Neuronal stem cell (in vitro differentiated cells): ENCODE data around the gene CTNNBL1.

Experiments
- DNase-seq: peaks from one replicate; pipeline ENCODE4 v3.0.0-alpha.2; 2013; ENCODE audit warnings: low spot score
- H2AFZ ChIP-seq: one replicate; pipeline ENCODE4 v1.6.1; 2013; ENCODE audit warnings: mild to moderate bottlenecking, low read length, inconsistent platforms
- H2AK5ac ChIP-seq: 2 replicates; pipeline ENCODE4 v1.6.1; 2013; ENCODE audit warnings: low read depth, mild to moderate bottlenecking, inconsistent platforms, low read length, moderate library complexity, mixed read lengths
- H2BK120ac ChIP-seq: 2 replicates; pipeline ENCODE4 v1.6.1; 2013; ENCODE audit warnings: low read depth, mild to moderate bottlenecking, inconsistent platforms, low read length, moderate library complexity, mixed read lengths
- H2BK12ac ChIP-seq: one replicate; pipeline ENCODE4 v1.6.1; 2013; ENCODE audit warnings: low read length, inconsistent platforms
- H2BK15ac ChIP-seq: 2 replicates; pipeline ENCODE4 v1.6.1; 2013; ENCODE audit warnings: mild to moderate bottlenecking, low read length, inconsistent platforms, mixed read lengths
- H2BK5ac ChIP-seq: one replicate; pipeline ENCODE4 v1.6.1; 2013; ENCODE audit warnings: inconsistent platforms, mild to moderate bottlenecking, low read length, moderate library complexity
- H3K14ac ChIP-seq: one replicate; pipeline ENCODE4 v1.6.1; 2013; ENCODE audit warnings: low read length, inconsistent platforms
- H3K18ac ChIP-seq: 2 replicates; pipeline ENCODE4 v1.6.1; 2013; ENCODE audit warnings: low read length, inconsistent platforms
- H3K23ac ChIP-seq: 2 replicates; pipeline ENCODE4 v1.6.1; 2013; ENCODE audit warnings: low read depth, mild to moderate bottlenecking, mixed read lengths, low read length, inconsistent platforms; ENCODE audit not compliant: poor library complexity
- H3K27ac ChIP-seq: replicated peaks from 3 replicates; pipeline ENCODE4 v1.5.1; 2013; ENCODE audit warnings: low read length, inconsistent platforms
- H3K27me3 ChIP-seq, 3 experiments: 2 replicates each; pipeline ENCODE4 v1.6.1; 2013; ENCODE audit warnings: low read length in 3 of 3, mild to moderate bottlenecking in 2 of 3, inconsistent platforms in 1 of 3, low read depth in 1 of 3, mixed read lengths in 1 of 3, moderate library complexity in 1 of 3; ENCODE audit not compliant: control insufficient read depth in 3 of 3, insufficient read depth in 3 of 3
- H3K36me3 ChIP-seq, 2 donors: replicated peaks in 1 of 2; 2 replicates each; pipeline ENCODE4 v1.6.1; 2013; ENCODE audit warnings: low read length in 2 of 2; ENCODE audit not compliant: control insufficient read depth in 2 of 2, insufficient read depth in 2 of 2
- H3K4ac ChIP-seq: 2 replicates; pipeline ENCODE4 v1.6.1; 2013; ENCODE audit warnings: inconsistent platforms, mild to moderate bottlenecking, low read length, moderate library complexity
- H3K4me1 ChIP-seq, 2 donors: 1 replicate in 1 of 2; 2 replicates in 1 of 2; pipeline ENCODE4 v1.6.1; 2013; ENCODE audit warnings: low read length in 2 of 2, low read depth in 1 of 2; ENCODE audit not compliant: control insufficient read depth in 2 of 2, insufficient read depth in 1 of 2
- H3K4me2 ChIP-seq: one replicate; pipeline ENCODE4 v1.6.1; 2013; ENCODE audit warnings: mild to moderate bottlenecking, low read length, inconsistent platforms; ENCODE audit not compliant: insufficient read depth, poor library complexity, severe bottlenecking
- H3K4me3 ChIP-seq, 2 donors: 2 replicates each; pipeline ENCODE4 v1.5.1; 2013; ENCODE audit warnings: low read length in 2 of 2, mild to moderate bottlenecking in 2 of 2, inconsistent platforms in 1 of 2, moderate library complexity in 1 of 2
- H3K79me1 ChIP-seq: one replicate; pipeline ENCODE4 v1.6.1; 2013; ENCODE audit warnings: low read depth, mild to moderate bottlenecking, inconsistent platforms, low read length, moderate library complexity
- H3K9ac ChIP-seq: one replicate; pipeline ENCODE4 v1.6.1; 2013; ENCODE audit warnings: mild to moderate bottlenecking, low read depth, low read length, inconsistent platforms; ENCODE audit not compliant: poor library complexity
- H3K9me3 ChIP-seq, 2 donors: replicated peaks in 1 of 2; 2 replicates each; pipeline versions ENCODE3 to v1.6.1; 2013; ENCODE audit warnings: low read length in 2 of 2, mild to moderate bottlenecking in 2 of 2, inconsistent platforms in 1 of 2, low read depth in 1 of 2, mixed read lengths in 1 of 2, moderate library complexity in 1 of 2; ENCODE audit not compliant: control insufficient read depth in 2 of 2, insufficient read depth in 1 of 2
- H4K8ac ChIP-seq: one replicate; pipeline ENCODE4 v1.6.1; 2013; ENCODE audit warnings: low read depth, mild to moderate bottlenecking, inconsistent platforms, low read length, moderate library complexity
- H4K91ac ChIP-seq: one replicate; pipeline ENCODE4 v1.6.1; 2013; ENCODE audit warnings: low read length, low read depth, mild to moderate bottlenecking, inconsistent platforms; ENCODE audit not compliant: poor library complexity
- WGBS, 2 donors: extraction: QIAGEN DNeasy Blood & Tissue Kit; methylation state at CpG; one replicate each; pipeline ENCODE4 v1.1.7; 2013; ENCODE audit warnings: missing lambda C conversion rate in 2 of 2, mixed read lengths in 1 of 2; ENCODE audit not compliant: insufficient read length in 2 of 2, insufficient replicate concordance in 1 of 2; ENCODE audit errors: extremely low coverage in 2 of 2; 5-methylcytosine and 5-hydroxymethylcytosine counted together

CTNNBL1 gene

DNA sequence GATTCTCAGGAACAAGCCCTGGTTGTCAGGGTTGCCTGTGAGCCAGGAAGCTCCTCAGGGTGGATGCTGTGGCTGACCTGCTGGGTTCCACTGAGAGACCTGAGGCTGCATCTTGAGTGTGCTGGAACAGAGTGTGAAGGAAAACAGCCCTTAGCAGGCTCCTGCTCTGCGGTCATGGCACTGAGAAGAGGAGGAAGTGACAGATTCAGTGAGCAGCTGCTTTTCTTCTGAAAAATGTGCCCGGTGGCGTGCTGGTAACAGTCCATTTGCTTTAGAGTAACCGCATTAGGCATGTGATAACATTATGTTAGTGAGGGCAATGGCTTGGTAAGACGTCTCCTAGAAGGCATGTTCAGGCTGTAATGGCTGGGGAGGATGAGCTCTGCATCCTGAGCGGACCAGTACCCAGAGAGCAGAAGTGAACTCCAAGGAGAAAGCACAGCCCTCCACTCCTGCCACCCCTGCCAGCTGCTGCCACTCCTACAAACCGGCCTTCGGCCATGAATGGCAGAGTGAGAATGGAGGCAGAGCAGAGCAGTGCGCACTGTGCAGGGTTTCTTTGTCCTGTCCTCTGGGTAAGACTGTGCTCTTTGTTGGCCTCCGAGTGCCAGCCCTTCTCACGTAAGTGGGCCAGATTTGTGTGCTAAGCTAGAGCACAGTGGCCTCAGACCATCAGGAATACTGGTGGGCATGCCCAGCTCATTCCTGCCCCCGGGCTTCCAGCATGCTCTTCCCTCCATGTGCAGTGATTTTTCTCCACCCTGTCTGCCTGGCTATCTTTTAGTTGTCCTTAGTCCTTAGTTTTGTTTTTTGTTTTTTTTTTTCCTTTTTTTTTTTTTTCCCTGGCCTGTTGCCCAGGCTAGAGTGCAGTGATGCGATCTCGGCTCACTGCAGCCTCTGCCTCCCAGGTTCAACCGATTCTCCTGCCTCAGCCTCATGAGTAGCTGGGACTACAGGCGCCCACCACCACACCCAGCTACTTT lies 111.0 kb downstream of the CTNNBL1 start:
- no peak overlapping the region for H2BK120ac ChIP-seq
- H3K27me3 ChIP-seq, result no peaks in the 10 kb centered on the region
- no peak overlapping the region for H2BK5ac ChIP-seq
- no peak overlapping the region for H4K8ac ChIP-seq
- no peak overlapping the region for H2AFZ ChIP-seq
- no peak overlapping the region for H2AK5ac ChIP-seq
- no peak overlapping the region for H2BK12ac ChIP-seq
- DNase-seq, result no peak
- H3K4me1 ChIP-seq, result no peaks in the 10 kb centered on the region
- H3K23ac ChIP-seq, result no peak overlapping the region
- H3K4me3 ChIP-seq, result no peak overlapping the region
- no peak overlapping the region for H3K27ac ChIP-seq
- WGBS, 2 donors, result no CpG with 5 or more reads among the region's 16 CpGs
- no peak overlapping the region for H3K9ac ChIP-seq
- no peak overlapping the region for H3K4me2 ChIP-seq
- peaks cover 4 to 52% of the 10 kb centered on the region in 2 donors for H3K36me3 ChIP-seq
- no peak overlapping the region for H3K4ac ChIP-seq
- H4K91ac ChIP-seq, result no peak overlapping the region
- H3K14ac ChIP-seq, result no peak overlapping the region
- peaks cover 0 to 6% of the 10 kb centered on the region in 2 donors for H3K9me3 ChIP-seq
- no peaks in the 10 kb centered on the region for H3K79me1 ChIP-seq
- no peak overlapping the region for H3K18ac ChIP-seq
- H2BK15ac ChIP-seq, result no peak overlapping the region

DNA sequence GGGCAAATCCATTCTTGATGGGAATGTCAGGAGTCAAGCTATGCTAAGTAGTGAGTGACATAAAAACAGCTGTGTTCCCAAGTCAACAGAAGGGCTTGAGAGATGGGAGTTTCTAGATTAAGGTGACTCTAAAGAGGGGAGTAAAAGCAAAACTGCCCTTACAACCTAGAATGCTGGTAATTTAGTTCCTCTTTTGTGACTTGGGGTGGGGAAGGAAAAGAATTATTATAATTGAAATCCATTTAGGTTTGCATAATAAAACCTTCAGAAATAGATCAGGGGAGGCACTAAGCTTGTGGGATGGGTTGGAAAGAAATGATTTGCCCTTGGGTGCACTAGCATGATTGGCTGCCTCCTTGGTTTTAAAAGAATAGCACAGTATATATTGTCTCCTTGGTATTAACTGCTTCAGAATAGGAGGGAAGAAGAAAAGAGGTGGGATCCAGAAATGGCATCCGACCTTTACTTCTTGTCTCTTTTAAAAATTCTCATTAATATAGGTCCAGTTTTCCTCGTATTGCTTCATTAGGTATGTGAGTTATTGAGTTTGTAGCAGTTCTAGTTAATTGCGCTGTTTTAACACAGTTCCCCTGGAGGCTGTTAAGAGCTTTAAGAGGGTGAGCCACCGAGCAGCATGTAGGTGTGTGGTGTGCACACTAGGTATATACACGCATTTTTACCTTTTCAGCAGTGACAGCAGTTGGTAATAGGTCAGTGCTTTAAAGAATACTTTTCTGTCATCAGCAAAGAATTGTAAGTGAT lies 113.8 kb downstream of the CTNNBL1 start:
- Histone ChIP-seq H3K4me2 (no peak overlapping the region), H3K14ac (no peak overlapping the region), H3K23ac (no peak overlapping the region), H3K36me3 (peaks cover 6 to 52% of the 10 kb centered on the region in 2 donors), H3K79me1 (no peaks in the 10 kb centered on the region), H3K4me1 (no peaks in the 10 kb centered on the region), H2AK5ac (no peak overlapping the region), H3K9me3 (peaks cover 0 to 6% of the 10 kb centered on the region in 2 donors), H2BK15ac (no peak overlapping the region), H4K91ac (no peak overlapping the region), H4K8ac (no peak overlapping the region), H3K27ac (no peak overlapping the region), H3K27me3 (no peaks in the 10 kb centered on the region), H3K18ac (no peak overlapping the region), H2BK12ac (no peak overlapping the region), H2BK120ac (no peak overlapping the region), H2BK5ac (no peak overlapping the region), H3K4ac (no peak overlapping the region), H3K9ac (no peak overlapping the region), H3K4me3 (no peak overlapping the region), H2AFZ (no peak overlapping the region)
- DNase-seq, result no peak
- WGBS, 2 donors, result no CpG with 5 or more reads among the region's 5 CpGs

DNA sequence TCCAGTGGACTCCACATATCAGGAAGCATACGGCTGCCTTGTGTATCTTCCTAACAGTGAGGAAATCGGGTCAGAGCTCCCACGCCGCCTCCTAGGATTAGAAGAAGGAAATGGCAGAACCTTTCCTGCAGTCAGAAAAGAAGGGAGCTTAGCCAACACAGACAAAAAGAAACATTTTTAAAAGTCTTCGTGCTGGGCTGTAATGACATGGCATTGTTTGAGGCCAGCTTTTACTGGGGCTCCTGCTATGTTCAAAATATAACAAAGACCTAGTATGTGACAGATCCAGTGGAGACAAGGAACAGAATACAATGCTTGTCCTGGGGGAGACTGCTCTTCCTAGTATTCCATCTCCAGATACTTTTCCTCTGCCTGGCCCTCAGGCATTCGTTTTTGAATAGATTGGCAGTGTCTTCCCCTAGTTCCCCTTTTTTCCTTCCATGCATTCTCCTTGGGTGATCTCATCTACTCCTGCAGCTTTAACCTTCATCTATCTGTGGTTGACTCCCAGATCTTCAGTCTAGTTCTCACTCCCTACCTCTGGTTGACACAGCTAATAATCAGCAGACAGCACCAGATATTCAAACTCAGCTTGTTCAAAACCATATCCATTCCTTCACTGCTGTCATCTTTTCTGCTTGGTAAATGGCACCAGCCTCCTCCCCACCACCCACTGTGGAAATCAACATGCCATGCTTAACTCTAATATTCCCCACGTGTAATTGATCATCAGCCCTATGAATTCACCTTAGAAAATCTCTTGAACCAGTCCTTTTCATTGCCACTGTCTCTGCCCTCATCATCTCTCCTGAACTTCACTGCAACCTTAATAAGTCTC lies 114.6 kb downstream of the CTNNBL1 start:
- Histone ChIP-seq H4K91ac (no peak overlapping the region), H3K23ac (no peak overlapping the region), H3K18ac (no peak overlapping the region), H3K9me3 (peaks cover 0 to 6% of the 10 kb centered on the region in 2 donors), H3K4me2 (no peak overlapping the region), H4K8ac (no peak overlapping the region), H3K79me1 (no peaks in the 10 kb centered on the region), H3K27ac (no peak overlapping the region), H3K4me1 (no peaks in the 10 kb centered on the region), H2BK120ac (no peak overlapping the region), H3K14ac (no peak overlapping the region), H3K4ac (no peak overlapping the region), H2BK12ac (no peak overlapping the region), H3K4me3 (no peak overlapping the region), H2AK5ac (no peak overlapping the region), H2BK5ac (no peak overlapping the region), H3K9ac (no peak overlapping the region), H2BK15ac (no peak overlapping the region), H2AFZ (no peak overlapping the region), H3K36me3 (peaks cover 5 to 44% of the 10 kb centered on the region in 2 donors), H3K27me3 (no peaks in the 10 kb centered on the region)
- DNase-seq, result no peak
- WGBS, 2 donors, result no CpG with 5 or more reads among the region's 7 CpGs
